Stimulated activated CD4-positive, alpha-beta T cell treated with anti-CD3 and anti-CD28 coated beads, Interleukin-4, amount 100 ng/mL, for 48 hours (primary cell): ENCODE results near the gene NAV2.

Source experiments
- DNase-seq, 2 donors: peaks; one replicate each; pipeline ENCODE4 v3.0.0-alpha.2; 2020; ENCODE audit warnings: low read depth in 2 of 2

The NAV2 gene

DNA sequence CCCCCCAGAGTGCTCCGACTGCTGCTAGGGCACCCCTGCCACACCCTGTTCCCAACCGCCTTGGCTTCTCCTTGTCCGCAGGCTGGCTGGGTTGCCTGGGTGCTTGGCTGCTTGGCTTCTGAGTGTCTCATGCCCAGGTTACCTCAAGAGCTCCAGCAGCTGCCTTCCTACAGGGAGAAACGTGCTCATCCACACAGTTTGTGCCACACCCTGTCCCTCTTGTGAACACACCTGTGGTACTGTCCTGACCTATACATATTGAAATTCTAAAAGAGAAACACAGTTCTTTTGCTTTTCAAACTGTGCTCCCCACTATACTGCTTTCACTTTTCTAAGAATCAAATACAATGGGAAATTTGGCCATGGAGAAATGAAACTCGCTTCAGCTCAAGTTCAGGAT, 256.2 kb downstream of the NAV2 start:
- no peak for DNase-seq

DNA sequence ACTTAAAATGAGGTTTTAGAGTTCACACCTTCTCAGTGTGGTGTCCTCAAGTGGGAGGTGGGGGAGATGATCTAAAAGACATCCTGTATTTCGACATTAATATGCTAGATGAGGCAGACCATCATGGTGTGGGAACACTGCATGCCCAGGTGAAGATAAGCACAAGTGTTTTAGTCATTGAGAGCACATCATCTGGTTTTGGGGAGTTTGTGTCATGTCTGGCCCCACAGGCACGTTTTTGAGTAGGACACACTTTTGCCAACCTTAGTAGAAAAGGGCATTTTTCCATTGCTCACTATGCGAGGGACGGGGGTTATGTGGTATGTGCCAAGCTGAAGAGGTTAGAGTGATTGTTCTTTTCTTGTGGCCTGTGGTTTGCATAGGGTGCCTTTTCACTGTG, 258.3 kb downstream of the NAV2 start:
- DNase-seq = peak in 1 of 2 donors; percentile 5

DNA sequence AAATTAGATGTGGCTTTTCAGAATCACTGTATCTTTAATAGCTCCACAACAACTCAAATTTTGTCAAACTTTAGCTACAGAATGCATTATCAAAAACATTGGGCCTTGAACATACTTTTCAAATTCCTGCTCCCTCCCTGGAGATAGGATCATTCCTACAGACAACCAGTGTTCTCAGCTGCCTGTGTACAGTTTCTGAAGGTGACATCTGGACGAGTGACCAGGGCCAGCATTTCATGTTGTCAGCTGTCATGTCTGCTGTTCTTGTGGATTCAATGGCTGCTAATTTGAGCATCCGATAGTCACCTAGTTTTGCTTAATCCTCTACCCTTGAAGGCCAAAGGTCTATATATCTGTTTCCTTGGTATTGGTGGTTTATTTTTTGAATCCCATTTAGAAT, 259.5 kb downstream of the NAV2 start:
- DNase-seq = no peak

DNA sequence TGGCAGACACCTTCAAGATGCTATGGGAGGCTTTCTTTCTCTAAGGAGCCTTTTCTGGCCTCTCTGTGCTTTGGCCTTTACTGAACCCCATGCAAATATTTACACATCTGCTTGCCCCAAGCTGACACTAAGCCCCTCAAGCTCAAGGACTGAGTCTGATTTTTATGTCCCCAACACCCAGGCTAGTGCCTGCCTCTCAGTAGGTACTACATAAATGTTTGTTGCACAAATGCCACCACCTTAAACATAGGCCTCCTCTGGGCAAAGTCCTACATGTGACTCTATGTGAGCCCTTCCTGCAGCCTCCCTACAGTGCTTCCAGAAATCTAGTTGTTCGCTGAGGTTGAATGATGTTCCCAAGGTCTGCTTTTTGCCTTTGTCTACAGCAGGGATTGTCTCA, 260.0 kb downstream of the NAV2 start:
- DNase-seq = no peak

DNA sequence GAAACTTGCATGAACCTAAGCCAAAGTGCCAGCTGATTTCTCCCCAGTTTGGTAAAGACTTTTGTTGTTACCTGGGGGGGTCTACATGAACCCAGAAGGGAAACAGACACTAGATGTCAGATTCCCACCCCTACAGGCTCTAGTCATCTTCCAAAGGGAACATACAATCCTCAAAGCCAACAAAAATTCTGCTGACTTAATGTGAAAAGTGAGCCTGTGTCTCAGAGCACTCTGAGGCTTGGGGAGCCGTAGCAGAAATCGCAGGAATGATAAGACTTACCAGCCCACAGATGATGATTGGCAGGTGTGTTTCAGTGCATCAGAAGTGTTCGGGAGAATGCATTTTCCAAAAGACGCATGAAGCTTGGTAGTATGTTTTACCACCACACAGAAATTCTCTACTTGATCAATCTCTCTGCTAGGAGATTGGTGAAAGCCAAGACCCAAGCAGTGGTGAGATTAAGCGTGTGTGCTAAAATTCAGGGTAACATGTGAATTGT, 260.5 kb downstream of the NAV2 start:
- no peak for DNase-seq

DNA sequence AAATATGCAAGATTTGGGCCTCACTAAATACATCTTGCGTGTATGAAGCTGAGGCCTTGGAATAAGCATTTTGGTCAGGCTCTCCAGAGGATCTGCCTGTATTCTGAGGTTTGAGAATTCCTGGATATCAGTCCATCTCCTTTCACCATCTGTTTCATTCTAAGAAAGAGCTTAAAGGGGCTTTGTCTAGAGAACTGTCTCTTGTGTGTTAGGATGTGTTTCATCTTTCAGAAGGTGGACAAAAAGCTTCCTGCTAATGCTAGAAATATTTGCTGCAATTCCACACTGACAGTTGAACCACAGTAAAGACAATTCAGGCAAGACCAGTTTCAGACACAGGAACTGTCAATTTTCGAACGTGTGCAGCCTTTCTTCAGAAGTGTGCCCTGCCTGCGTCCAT, 262.2 kb downstream of the NAV2 start:
- no peak for DNase-seq

DNA sequence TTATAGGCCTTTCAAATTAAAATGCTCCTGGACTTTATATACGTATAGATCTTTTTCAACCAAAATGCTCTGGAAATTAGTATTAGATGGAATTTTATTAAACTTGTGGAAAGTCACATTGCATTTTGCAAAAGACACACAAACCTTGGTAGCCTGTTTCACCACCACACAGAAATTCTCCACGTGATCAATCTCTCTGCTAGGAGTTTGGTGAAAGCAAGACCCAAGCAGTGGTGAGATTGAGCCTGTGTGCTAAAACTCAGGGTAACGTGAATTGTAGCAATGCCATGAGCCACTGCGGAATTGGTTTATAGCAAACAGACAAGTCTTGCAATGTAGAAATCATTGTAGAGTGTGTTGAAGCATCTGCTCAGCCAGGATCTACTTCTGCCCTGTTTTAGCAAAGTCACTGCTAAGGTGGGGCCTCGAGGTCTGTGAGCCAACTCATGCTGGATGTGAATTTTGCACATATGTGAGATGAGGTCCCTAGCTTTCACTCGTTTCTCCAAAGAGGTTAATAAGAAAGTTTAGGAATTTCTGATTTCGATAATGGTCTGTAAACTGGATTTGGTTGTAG, 262.9 kb downstream of the NAV2 start:
- no peak for DNase-seq

DNA sequence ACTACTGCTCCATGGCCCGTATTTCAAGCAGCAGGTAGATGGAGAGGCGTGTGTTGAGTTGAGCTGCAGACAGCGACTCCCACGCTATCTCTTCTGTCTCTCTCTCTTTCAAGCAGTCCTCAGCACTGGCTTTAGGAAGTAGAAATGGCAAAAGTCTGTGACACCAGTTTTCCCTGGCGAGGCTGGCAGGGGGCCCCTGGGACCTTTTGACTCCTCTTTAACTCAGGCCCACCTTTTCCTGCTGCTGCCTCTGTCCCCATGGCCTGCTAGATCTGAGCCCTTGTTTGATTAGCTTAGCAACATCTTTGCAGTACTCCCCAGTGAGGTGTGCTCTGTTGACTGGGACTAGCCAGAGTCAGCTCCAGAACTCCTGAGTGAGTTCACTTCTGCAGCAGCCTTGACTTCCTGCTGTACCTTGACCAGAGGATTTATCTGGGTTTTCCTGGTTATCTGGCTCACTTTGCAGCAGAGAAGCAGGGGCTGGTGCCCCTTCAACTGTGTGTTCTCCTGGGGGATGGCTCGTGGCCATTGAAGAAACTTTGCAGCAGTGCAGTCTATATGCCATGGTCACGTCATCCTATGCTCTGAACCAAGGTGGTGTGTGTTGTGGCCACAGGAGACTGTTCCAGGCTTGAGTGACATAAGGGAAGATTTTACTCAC, 263.8 kb downstream of the NAV2 start:
- no peak for DNase-seq

DNA sequence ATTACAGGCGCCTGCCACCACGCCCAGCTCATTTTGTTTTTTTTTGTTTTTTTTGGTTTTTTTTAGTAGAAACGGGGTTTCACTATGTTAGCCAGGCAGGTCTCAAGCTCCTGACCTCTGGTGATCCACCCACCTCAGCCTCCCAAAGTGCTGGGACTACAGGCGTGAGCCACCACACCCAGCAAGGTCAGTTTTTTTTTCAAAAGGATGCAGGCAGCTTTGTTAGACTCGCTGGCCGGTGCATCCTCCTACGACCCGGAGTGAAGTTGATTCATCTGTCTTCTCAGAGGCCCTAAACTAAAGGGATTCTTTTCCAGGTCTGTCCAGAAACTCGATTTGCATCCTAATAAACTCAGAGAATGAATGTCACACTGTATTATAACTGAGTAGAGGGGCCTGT, 265.3 kb downstream of the NAV2 start:
- DNase-seq = no peak

DNA sequence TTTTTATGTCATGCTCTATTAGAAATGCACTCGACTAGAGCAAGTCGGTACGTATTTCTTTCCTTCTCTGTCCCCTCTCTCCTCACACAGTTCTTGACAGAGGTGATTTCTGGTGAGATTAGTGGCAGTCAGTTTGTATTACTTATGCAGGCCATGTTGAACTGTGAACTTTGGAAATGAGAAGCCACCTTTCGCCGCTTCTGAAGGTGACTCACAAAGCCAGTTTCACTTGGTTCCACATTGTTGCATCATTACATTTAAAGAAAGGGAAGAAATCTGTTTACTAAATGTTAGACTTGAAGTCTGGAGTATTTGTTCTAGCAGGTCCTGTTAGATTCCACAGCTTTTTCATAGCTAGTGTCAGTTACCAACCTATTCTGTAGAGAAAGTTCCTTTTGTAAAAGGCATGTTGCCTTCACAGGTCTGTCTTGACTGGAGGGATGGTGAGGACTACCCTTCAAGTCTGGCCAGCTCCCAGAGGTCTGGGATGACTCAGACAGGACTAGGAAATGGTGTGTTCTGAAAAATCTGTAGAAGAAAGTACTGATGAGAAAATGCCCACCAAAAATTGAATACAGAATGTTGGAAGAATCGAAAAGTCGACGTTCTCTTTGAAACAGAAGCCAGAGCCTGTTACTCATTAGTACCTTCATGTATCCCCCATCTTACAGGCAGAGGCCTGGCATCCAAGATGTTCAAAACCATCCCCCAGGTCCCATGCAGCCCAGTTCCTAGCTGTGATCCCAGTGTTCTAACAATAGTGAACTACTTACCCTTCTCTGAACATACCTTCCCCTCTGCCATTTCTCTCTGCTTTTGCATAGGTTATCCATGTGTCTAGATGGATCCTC, 266.3 kb downstream of the NAV2 start:
- no peak for DNase-seq

DNA sequence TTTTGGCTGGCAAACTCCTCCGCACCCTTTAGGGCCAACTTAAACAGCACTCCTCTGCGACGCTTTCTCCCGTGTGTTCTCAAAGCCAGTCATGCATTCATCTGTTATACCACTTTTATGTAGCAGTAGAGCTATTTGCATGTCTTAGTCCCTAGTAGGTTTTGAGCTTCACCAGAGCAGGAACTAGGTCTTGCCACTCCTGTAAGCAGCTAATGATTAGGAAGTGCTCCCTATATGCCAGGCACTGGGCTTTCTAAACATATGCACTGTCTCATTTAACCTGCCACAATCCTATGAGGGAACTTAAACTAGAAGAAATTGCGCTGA, 266.8 kb downstream of the NAV2 start:
- DNase-seq = no peak

DNA sequence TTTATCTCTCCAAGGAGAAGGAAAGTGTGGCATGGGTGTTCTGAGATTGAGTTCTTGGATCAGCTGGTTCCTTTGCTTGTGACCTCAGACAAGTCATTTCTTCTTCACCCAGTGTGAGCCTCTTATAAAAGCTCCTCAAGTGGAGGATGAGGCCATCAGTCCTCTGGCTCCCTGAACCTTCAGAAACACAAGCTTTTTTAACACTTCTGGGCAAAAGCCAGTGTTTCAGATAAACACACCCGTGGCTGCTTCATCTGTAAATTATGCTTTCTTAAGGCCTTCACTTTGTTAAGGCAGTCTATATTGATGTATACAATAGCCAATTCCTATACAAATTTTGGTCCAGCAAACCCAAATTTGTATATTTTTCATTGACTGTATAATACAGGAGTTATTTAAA, 267.8 kb downstream of the NAV2 start:
- no peak for DNase-seq

DNA sequence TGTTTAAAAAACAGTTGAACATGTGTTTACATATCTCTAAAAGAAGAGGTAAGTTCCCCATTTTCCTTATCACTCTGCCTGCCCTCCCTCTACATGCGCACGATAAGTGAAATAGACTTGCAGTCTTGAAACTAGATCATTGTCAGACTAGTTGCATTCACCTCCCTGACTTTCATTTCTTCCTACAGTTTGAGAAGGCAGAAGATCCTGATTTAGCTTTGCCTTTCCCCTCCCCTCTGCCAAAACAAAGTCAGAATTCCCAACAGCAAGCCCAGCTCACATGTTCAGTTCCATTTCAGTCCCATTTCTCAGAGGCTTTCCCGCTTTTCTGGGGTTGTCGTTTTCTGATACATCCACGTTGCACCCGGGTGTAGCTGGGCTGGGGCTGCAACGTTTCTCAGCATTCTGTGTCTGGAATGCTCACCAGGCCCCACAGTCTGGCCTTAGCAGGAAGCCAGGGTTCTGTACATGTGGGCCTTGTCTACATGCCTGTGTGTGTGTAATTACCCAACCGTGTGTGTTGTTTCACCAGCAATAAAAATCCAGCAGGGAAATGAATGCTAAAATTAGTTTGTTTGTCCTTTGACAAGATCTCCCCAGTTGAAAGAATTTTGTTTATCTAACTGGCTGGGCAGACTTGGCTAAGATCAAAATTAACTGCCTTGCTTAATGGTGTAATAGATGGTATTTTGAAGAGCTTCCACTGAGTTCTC, 268.5 kb downstream of the NAV2 start:
- DNase-seq = no peak

DNA sequence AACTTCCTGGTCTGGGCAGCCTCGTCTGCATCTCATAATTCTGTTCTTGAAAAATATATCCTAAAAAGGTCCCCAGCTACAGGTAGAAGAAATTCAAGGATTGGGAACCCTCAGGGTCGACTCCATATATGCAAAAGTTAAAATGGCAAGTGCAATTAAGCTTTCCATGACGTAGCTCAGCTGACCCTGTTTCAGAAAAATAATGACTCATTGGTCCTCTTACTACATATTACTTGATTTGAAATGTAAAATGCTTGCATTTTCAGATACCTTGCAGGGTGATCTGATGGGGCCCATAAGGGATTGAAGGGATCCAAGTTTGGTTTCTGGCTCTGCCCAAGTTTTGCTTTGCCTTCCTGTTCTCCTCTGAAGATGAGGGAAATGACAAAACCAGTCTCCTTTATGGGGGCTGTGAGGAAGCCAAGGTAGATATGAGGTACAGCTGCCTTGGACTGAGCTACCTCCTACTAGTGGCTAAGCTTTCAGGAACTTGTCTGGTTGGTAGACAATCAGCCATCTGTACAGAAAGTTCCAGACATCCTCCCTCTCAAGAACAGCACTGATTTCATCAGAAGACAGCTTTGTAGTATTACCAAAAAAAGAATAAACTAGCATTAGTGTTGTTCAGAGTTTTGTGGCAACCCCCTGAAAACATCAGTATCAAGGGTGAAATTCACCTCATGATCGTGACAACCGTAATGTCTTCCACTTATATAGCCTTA, 270.3 kb downstream of the NAV2 start:
- no peak for DNase-seq

DNA sequence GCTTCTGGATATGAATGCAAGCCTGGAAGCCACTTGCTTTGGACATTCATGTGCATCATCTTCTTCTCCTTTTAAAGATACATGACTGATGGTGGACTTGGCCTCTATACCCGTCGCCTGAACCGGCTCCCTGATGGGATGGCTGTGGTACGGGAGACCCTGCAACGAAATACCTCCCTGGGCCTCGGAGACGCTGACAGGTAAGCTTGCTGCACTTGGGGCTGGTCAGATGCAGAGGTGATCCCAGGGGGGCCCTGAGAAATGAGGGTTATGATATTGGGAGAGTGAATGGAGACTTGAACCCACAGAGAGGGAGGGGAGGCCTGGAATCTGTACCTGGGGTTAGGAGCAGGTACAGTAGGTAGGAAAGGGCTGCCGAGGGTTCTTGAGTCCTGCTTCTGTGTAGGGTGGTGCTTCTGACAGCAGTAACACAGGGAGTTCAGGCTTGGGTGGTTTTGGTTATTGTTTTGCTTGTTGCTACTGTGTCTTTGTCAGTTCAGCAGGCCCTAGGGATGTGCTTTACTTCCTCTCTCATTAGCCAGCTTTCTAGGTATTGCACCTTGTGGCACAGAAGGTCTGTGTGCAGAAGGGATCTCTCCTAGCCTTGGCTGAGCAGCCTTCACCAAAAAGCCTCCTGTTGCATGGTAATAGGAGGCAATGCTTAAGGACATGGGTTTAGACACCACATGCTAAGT, 271.6 kb downstream of the NAV2 start:
- DNase-seq = no peak

DNA sequence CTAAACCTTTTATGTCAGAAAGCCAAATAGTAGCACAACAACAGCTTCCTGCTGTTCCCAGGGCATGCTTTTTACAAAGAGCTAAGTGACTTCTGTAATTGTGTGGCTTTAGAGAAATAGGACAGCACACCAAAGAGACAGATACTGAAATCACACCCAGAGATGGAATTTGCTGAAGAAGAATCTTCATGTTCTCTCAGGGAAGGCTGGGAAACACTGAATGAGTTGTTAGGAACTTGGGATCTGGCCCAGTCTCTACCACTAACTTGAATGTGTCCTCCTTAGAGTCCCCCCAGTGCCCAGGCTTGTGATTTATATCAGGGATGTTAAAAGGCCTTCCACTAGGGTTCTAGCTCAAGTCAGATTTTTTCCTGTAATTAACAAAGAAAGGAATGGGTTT, 272.5 kb downstream of the NAV2 start:
- no peak for DNase-seq

DNA sequence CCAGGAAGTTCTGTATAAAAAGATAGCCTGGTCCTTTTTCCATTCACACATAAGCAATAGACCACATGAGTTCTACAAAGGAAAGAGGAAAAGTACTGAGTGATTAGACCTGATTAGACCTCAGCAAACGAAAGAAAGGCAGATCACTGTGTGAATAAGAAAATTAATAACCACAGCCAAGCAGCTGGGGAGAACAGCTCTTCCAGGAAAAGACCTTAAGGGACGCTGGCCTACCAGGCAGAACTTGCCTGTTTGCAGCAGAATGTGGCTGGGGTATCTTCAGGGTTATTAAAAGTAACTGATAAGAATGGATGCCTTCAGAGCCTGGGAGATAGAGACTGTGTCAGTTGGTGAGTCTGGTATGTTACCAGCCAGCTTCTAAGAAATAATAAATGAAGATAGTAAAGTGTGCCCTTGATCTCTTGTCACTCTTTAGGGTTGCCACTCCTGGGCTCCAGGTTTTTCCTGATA, 274.7 kb downstream of the NAV2 start:
- DNase-seq = no peak

DNA sequence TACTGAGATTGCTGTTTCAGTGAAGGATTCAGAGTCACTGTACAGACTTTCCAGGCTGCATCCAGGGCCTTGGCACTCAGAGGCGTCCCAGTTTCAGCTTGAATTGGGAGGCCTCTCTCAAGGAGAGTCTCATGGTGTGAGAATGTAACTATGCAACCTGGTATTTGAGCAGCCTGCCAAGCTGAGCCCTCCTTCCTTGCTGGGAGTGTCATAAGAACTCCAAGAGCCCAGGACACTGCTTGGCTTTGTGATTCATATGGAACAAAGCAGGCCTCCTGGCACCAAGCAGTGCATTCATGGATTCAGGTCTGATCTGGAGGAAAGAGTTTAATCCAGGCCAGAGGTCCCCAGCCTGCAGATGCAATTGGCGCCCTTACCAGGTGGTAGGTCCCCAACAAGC, 276.0 kb downstream of the NAV2 start:
- DNase-seq = no peak

DNA sequence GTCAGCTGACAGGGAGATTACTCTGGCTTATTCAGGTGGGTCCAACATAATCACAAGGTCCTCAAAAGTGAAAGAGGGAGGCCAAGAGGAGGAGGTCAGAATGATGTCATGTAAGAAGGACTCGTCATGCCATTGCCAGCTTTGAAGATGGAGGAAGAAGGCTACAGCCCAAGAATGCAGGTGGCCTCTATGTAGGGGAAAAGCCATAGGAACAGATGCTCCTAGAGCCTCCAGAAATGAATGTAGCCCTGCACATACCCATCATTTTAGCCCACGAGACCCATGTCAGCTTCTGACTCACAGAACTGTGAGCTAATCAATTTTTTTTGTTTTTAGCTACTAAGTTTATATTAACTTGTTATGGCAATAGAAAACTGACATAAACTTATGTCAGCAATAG, 276.6 kb downstream of the NAV2 start:
- no peak for DNase-seq

DNA sequence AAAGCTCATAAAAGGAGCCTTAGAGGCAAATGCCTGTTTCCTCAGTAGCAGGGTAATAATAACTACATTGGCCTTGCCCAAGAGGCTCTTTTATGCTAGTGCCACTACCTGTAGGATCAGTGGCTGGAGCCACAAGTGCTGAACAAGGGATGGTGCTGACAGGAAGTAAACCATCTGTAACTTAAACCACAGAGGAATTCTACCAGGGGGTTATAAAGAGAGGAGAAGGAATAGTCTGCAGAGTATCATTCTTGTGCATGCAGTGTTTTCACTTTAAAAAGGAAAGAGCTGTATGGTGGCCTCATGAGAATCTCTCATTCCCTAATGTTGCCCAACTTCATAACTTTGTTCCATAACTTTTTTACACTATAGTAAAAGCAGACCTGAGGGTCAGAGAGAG, 279.5 kb downstream of the NAV2 start:
- no peak for DNase-seq

DNA sequence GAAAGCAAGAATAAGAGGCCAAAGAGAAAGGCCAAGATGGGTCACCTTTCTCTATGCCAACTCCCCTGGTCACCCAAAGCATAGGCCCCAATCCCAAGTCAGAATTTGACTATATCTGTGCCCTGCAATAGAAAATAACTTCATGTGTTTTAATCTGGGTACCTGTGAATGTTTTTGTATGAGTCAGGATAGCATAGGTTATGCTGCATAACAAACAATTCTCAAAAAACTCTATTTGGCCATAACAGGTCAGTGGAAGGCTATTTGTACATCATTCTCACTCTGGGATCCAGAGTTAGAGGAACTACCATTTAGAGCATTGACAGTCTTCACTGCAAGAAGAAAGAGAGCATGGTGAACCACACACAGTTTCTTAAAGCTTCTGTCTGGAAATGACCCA, 280.4 kb downstream of the NAV2 start:
- no peak for DNase-seq
